GM12864 (cell line): Measurements from ENCODE around the gene CNDP1.

Experiments
- DNase-seq: peaks from one replicate; pipeline ENCODE4 v3.0.0-alpha.2; 2011; ENCODE audit warnings: low read depth
- H3K4me3 ChIP-seq: 2 replicates; pipeline ENCODE4 v1.5.1; 2011; ENCODE audit warnings: mild to moderate bottlenecking, low read depth, low read length, control low read depth
- CTCF ChIP-seq: IDR thresholded peaks from 2 replicates; pipeline ENCODE4 v1.5.1; 2011; ENCODE audit warnings: low read depth, mild to moderate bottlenecking, moderate library complexity, low read length, control low read depth, inconsistent platforms; ENCODE audit errors: missing control alignments

CNDP1 gene

GRCh38 chr18:74511823-74512222, 22.5 kb upstream of the CNDP1 start:
- H3K4me3 ChIP-seq, result no peak overlapping the region
- TF ChIP-seq CTCF, result no peak

GRCh38 chr18:74512321-74513053, 21.8 kb upstream of the CNDP1 start:
- H3K4me3 ChIP-seq, result no peak overlapping the region
- no peak for TF ChIP-seq CTCF
- DNase-seq, result no peak

More at GRCh38 chr18:74511823-74512222, 22.5 kb upstream of the CNDP1 start:
- no peak for DNase-seq

- DNase-seq, result no peak
- H3K4me3 ChIP-seq, result no peak overlapping the region
- no peak for TF ChIP-seq CTCF
Observed at GRCh38 chr18:74513149-74513882, 21.0 kb upstream of the CNDP1 start.

GRCh38 chr18:74513883-74514205, 20.5 kb upstream of the CNDP1 start:
- no peak for TF ChIP-seq CTCF
- no peak overlapping the region for H3K4me3 ChIP-seq
- DNase-seq, result no peak

- no peak for TF ChIP-seq CTCF
- no peak for DNase-seq
Observed at GRCh38 chr18:74514860-74515495, 19.3 kb upstream of the CNDP1 start.

GRCh38 chr18:74515620-74516231, 18.6 kb upstream of the CNDP1 start:
- TF ChIP-seq CTCF, result no peak
- no peak for DNase-seq
- H3K4me3 ChIP-seq, result no peak overlapping the region

More at GRCh38 chr18:74514860-74515495, 19.3 kb upstream of the CNDP1 start:
- H3K4me3 ChIP-seq, result no peak overlapping the region
